ENCODE data around the gene NUDT3.

Gene NUDT3

DNA sequence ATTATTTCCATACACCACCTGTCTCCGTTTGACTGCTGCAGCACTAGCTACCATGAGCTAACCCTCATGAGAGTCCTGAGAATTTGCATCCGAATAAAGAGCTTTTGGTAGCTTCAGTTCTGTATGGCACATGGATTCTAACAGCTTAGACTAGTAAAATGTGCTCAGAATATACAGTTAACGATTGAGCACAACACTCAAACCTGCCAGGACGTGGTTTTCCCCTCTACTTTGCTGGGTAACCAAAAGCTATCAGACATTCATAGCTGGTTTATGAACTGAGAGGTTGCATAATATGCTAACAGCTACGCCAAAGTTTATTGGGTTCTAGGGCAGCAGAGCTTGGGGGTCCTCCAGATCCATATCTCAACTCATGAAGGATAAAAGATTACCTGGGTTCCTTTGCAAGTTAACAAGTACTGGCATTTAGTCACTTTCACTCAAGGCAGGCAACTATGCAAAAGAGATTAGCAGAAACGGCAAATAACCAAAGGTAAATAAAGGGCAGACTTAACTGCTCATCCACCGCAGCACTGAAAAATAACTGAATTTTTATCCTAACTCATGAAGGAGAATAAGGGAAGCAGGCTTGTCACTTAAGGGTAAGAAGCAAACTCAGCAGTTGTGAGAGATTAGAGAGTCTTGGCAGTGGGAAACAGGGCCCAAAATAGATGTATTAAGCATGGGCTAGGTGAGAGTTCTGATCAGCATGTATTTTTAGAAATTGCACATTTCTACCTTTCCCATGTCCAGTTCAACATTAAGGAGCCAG is 29.4 kb downstream of the NUDT3 start:
- no peak for ATAC-seq
- TF ChIP-seq ZC3H10 (CRISPR knock-in tag; IDR thresholded peaks at IDR 0.05) (no peak), ZNF70 (CRISPR knock-in tag; IDR thresholded peaks at IDR 0.05) (no peak), POU6F1 (CRISPR knock-in tag; IDR thresholded peaks at IDR 0.05; ENCODE audit: borderline replicate concordance, low read depth) (no peak), ARNTL (CRISPR knock-in tag; IDR thresholded peaks at IDR 0.05; ENCODE audit: borderline replicate concordance, low read depth) (no peak), TSHZ2 (CRISPR knock-in tag; IDR thresholded peaks at IDR 0.05) (no peak), RARB (CRISPR knock-in tag; IDR thresholded peaks at IDR 0.05) (no peak), TCF4 (CRISPR knock-in tag; IDR thresholded peaks at IDR 0.05; ENCODE audit: borderline replicate concordance) (no peak), BACH2 (CRISPR knock-in tag; IDR thresholded peaks at IDR 0.05; ENCODE audit: borderline replicate concordance) (no peak), PPARA (CRISPR knock-in tag; IDR thresholded peaks at IDR 0.05; ENCODE audit: borderline replicate concordance) (no peak), CSRNP3 (CRISPR knock-in tag; IDR thresholded peaks at IDR 0.05) (no peak), ZNF8 (CRISPR knock-in tag; IDR thresholded peaks at IDR 0.05) (no peak), PATZ1 (CRISPR knock-in tag; IDR thresholded peaks at IDR 0.05; ENCODE audit: borderline replicate concordance) (no peak), ZFP30 (CRISPR knock-in tag; IDR thresholded peaks at IDR 0.05) (no peak), ISL1 (CRISPR knock-in tag; IDR thresholded peaks at IDR 0.05) (no peak), OSR1 (CRISPR knock-in tag; IDR thresholded peaks at IDR 0.05) (no peak), ZNF565 (CRISPR knock-in tag; conservative IDR thresholded peaks at IDR 0.05; ENCODE audit: low read depth) (no peak), GLIS3 (CRISPR knock-in tag; IDR thresholded peaks at IDR 0.05) (no peak), ZFP3 (CRISPR knock-in tag; IDR thresholded peaks at IDR 0.05) (no peak), CREB5 (CRISPR knock-in tag; IDR thresholded peaks at IDR 0.05; ENCODE audit: low read depth) (no peak)

- no peak for ATAC-seq
- TF ChIP-seq OSR1 (CRISPR knock-in tag; IDR thresholded peaks at IDR 0.05) (no peak), CSDC2 (CRISPR knock-in tag; IDR thresholded peaks at IDR 0.05) (no peak), ZFP3 (CRISPR knock-in tag; IDR thresholded peaks at IDR 0.05) (no peak), POU6F1 (CRISPR knock-in tag; IDR thresholded peaks at IDR 0.05; ENCODE audit: borderline replicate concordance, low read depth) (no peak), SNAI2 (CRISPR knock-in tag; IDR thresholded peaks at IDR 0.05) (no peak), TCF4 (CRISPR knock-in tag; IDR thresholded peaks at IDR 0.05; ENCODE audit: borderline replicate concordance) (no peak), ZNF70 (CRISPR knock-in tag; IDR thresholded peaks at IDR 0.05) (no peak), ISL1 (CRISPR knock-in tag; IDR thresholded peaks at IDR 0.05) (no peak), CSRNP3 (CRISPR knock-in tag; IDR thresholded peaks at IDR 0.05) (no peak), ZFP30 (CRISPR knock-in tag; IDR thresholded peaks at IDR 0.05) (no peak), PATZ1 (CRISPR knock-in tag; IDR thresholded peaks at IDR 0.05; ENCODE audit: borderline replicate concordance) (no peak), ZNF565 (CRISPR knock-in tag; conservative IDR thresholded peaks at IDR 0.05; ENCODE audit: low read depth) (no peak)
Observed at GRCh38 chr6:34362176-34362575, 30.3 kb downstream of the NUDT3 start.

All from SK-N-SH treated with all-trans-retinoic acid at 6 μM for 48 hours (cell line).